ENCODE measurements around the gene BRWD1.

DNA sequence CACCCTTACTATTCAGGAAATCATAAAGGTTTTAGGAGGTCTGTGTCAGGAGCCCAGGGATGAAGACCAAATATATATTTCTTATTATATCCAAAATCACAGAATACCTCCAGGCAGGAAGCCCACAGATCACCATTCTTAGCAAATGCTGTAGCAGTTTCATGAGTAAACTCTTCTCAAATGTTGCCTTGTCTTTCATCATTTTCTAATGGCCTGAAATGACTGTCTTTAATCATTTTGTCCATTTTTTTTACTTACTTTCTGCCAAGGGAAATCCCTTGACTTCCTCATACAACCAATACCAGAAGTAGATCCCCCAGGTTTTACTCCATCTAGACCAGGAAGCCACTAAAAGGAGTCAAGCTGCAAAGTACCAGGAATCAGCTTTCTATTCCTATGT lies 162.6 kb downstream of the BRWD1 start:
- TF ChIP-seq POLR2A (IDR thresholded peaks at IDR 0.05) (no peak), POLR2AphosphoS5 (IDR thresholded peaks at IDR 0.05; ENCODE audit: insufficient read depth in 1 of 2, low read depth in 1 of 2) (no peak)
- TF ChIP-seq, protein P1, sequence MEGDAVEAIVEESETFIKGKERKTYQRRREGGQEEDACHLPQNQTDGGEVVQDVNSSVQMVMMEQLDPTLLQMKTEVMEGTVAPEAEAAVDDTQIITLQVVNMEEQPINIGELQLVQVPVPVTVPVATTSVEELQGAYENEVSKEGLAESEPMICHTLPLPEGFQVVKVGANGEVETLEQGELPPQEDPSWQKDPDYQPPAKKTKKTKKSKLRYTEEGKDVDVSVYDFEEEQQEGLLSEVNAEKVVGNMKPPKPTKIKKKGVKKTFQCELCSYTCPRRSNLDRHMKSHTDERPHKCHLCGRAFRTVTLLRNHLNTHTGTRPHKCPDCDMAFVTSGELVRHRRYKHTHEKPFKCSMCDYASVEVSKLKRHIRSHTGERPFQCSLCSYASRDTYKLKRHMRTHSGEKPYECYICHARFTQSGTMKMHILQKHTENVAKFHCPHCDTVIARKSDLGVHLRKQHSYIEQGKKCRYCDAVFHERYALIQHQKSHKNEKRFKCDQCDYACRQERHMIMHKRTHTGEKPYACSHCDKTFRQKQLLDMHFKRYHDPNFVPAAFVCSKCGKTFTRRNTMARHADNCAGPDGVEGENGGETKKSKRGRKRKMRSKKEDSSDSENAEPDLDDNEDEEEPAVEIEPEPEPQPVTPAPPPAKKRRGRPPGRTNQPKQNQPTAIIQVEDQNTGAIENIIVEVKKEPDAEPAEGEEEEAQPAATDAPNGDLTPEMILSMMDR (IDR thresholded peaks at IDR 0.05), result no peak

Data from vagina (tissue), 2 donors.